ENCODE results near the gene CDK9. TPM values are rescaled to one million over a fixed set of nuclear protein-coding genes. Genes with fewer than 3 reads are reported as not detected.

Gene CDK9
- total RNA-seq, 3 donors from 2014 or later (not counting 1 experiment from before 2014, with no cell fraction given) = 181 to 207 (median 188) TPM

- no peaks in the 10 kb centered on the region for H3K27me3 ChIP-seq (ENCODE audit: control insufficient read depth, insufficient read depth, low read length)
- Mint-ChIP-seq H3K4me3 (no peak overlapping the region), H3K9me3 (no peaks in the 10 kb centered on the region), H3K36me3 (no peaks in the 10 kb centered on the region), H3K27me3 (ENCODE audit: low read depth in 2 of 2) (no peaks in the 10 kb centered on the region), H3K27ac (peak overlapping the region in 1 of 2 donors; percentile 99), H3K4me1 (peaks cover 39 to 46% of the 10 kb centered on the region in 2 donors)
- H3K4me1 ChIP-seq (ENCODE audit: control insufficient read depth, insufficient read depth, low read length) = peaks cover 30% of the 10 kb centered on the region
- H3K36me3 ChIP-seq (ENCODE audit: control insufficient read depth, insufficient read depth, low read length) = peaks cover 63% of the 10 kb centered on the region
- over 99% methylated on average over 5 of the region's 5 CpGs for WGBS (ENCODE audit: insufficient coverage)
- H3K4me3 ChIP-seq (ENCODE audit: low read length) = no peak overlapping the region
- ATAC-seq = no peak
- no peak for TF ChIP-seq CTCF (IDR thresholded peaks at IDR 0.05)
- no peak for DNase-seq
- H3K9me3 ChIP-seq (ENCODE audit: control insufficient read depth, insufficient read depth, low read length) = no peaks in the 10 kb centered on the region
- no peak overlapping the region for H3K27ac ChIP-seq (ENCODE audit: low read length)
- intact Hi-C loops (cut with micrococcal nuclease) = no loop called here
Measured at GRCh38 chr9:127761061-127761460, 24.8 kb upstream of the CDK9 start.

- peak overlapping the region; percentile 80 to 99 for H3K27ac Mint-ChIP-seq
- ATAC-seq (no peak), DNase-seq (no peak)
- WGBS (ENCODE audit: insufficient coverage) = 95% methylated on average over 5 of the region's 5 CpGs
- no peak overlapping the region for H3K4me3 Mint-ChIP-seq
- intact Hi-C loops (cut with micrococcal nuclease) = no loop called here
- H3K36me3 Mint-ChIP-seq = no peaks in the 10 kb centered on the region
- no peaks in the 10 kb centered on the region for H3K27me3 Mint-ChIP-seq (ENCODE audit: low read depth in 2 of 2)
- H3K9me3 ChIP-seq (ENCODE audit: control insufficient read depth, insufficient read depth, low read length) = no peaks in the 10 kb centered on the region
- no peaks in the 10 kb centered on the region for H3K27me3 ChIP-seq (ENCODE audit: control insufficient read depth, insufficient read depth, low read length)
- no peak for TF ChIP-seq CTCF (IDR thresholded peaks at IDR 0.05)
- no peaks in the 10 kb centered on the region for H3K9me3 Mint-ChIP-seq
- H3K36me3 ChIP-seq (ENCODE audit: control insufficient read depth, insufficient read depth, low read length) = peaks cover 67% of the 10 kb centered on the region
- no peak overlapping the region for H3K27ac ChIP-seq (ENCODE audit: low read length)
- H3K4me3 ChIP-seq (ENCODE audit: low read length) = no peak overlapping the region
- peaks cover 34% of the 10 kb centered on the region for H3K4me1 ChIP-seq (ENCODE audit: control insufficient read depth, insufficient read depth, low read length)
- peaks cover 43 to 51% of the 10 kb centered on the region in 2 donors for H3K4me1 Mint-ChIP-seq
Measured at GRCh38 chr9:127761491-127761956, 24.3 kb upstream of the CDK9 start.

- H3K4me3 ChIP-seq (ENCODE audit: low read length) = no peak overlapping the region
- no peaks in the 10 kb centered on the region for H3K27me3 ChIP-seq (ENCODE audit: control insufficient read depth, insufficient read depth, low read length)
- intact Hi-C loops (cut with micrococcal nuclease) = no loop called here
- H3K9me3 ChIP-seq (ENCODE audit: control insufficient read depth, insufficient read depth, low read length) = no peaks in the 10 kb centered on the region
- no peak for ATAC-seq
- Mint-ChIP-seq H3K4me1 (peaks cover 50 to 57% of the 10 kb centered on the region in 2 donors), H3K9me3 (no peaks in the 10 kb centered on the region), H3K36me3 (no peaks in the 10 kb centered on the region), H3K27me3 (ENCODE audit: low read depth in 2 of 2) (no peaks in the 10 kb centered on the region), H3K27ac (peak overlapping the region; percentile 80 to 99), H3K4me3 (no peak overlapping the region)
- WGBS (ENCODE audit: insufficient coverage) = 71% methylated on average over 16 of the region's 16 CpGs
- peaks cover 70% of the 10 kb centered on the region for H3K36me3 ChIP-seq (ENCODE audit: control insufficient read depth, insufficient read depth, low read length)
- H3K4me1 ChIP-seq (ENCODE audit: control insufficient read depth, insufficient read depth, low read length) = peaks cover 41% of the 10 kb centered on the region
- TF ChIP-seq CTCF (IDR thresholded peaks at IDR 0.05) = no peak
- no peak for DNase-seq
- no peak overlapping the region for H3K27ac ChIP-seq (ENCODE audit: low read length)
Measured at GRCh38 chr9:127762111-127762676, 23.6 kb upstream of the CDK9 start.

GRCh38 chr9:127763918-127764384, 21.9 kb upstream of the CDK9 start:
- 93% methylated on average over 7 of the region's 7 CpGs for WGBS (ENCODE audit: insufficient coverage)
- peaks cover 74% of the 10 kb centered on the region for H3K36me3 ChIP-seq (ENCODE audit: control insufficient read depth, insufficient read depth, low read length)
- no peaks in the 10 kb centered on the region for H3K27me3 Mint-ChIP-seq (ENCODE audit: low read depth in 2 of 2)
- H3K36me3 Mint-ChIP-seq = no peaks in the 10 kb centered on the region
- DNase-seq (peak; percentile 47 to 61), ATAC-seq (peak; percentile 69 to 76 (median 76))
- no peak overlapping the region for H3K4me3 ChIP-seq (ENCODE audit: low read length)
- H3K4me3 Mint-ChIP-seq = no peak overlapping the region
- H3K9me3 Mint-ChIP-seq = no peaks in the 10 kb centered on the region
- no peaks in the 10 kb centered on the region for H3K27me3 ChIP-seq (ENCODE audit: control insufficient read depth, insufficient read depth, low read length)
- TF ChIP-seq CTCF (IDR thresholded peaks at IDR 0.05) = peak; percentile 31
- H3K27ac ChIP-seq (ENCODE audit: low read length) = no peak overlapping the region
- H3K27ac Mint-ChIP-seq = peak overlapping the region; percentile 80 to 99
- intact Hi-C loops (cut with micrococcal nuclease) = no loop called here
- no peaks in the 10 kb centered on the region for H3K9me3 ChIP-seq (ENCODE audit: control insufficient read depth, insufficient read depth, low read length)
- H3K4me1 Mint-ChIP-seq = peaks cover 64 to 67% of the 10 kb centered on the region in 2 donors
- peaks cover 58% of the 10 kb centered on the region for H3K4me1 ChIP-seq (ENCODE audit: control insufficient read depth, insufficient read depth, low read length)
